DOHH2 (cell line): ENCODE results near the gene LTA.

Experiments
- H3F3A ChIP-seq: fragments of 200-600 bp; sonication (generic), shearing (Covaris generic); 2 replicates; pipeline ENCODE4 v1.6.0; 2016; ENCODE audit warnings: antibody characterized with exemption, mild to moderate bottlenecking; ENCODE audit not compliant: control insufficient read depth, insufficient read depth
- H3K27ac ChIP-seq: fragments of 200-600 bp; sonication (generic); 2 replicates; pipeline ENCODE4 v1.5.1; 2014; ENCODE audit warnings: low read depth, mild to moderate bottlenecking, low read length, moderate library complexity
- H3K27me3 ChIP-seq: fragments of 200-600 bp; sonication (generic); 2 replicates; pipeline ENCODE4 v1.6.1; 2014; ENCODE audit warnings: mild to moderate bottlenecking, low read length, mixed read lengths; ENCODE audit not compliant: control insufficient read depth
- H3K36me3 ChIP-seq: fragments of 200-600 bp; sonication (generic); 2 replicates; pipeline ENCODE4 v1.6.1; 2014; ENCODE audit warnings: mild to moderate bottlenecking, low read length, moderate library complexity, mixed read lengths; ENCODE audit not compliant: control insufficient read depth
- H3K4me1 ChIP-seq: fragments of 200-600 bp; sonication (generic); 2 replicates; pipeline ENCODE4 v1.6.1; 2014; ENCODE audit warnings: mild to moderate bottlenecking, low read length, mixed read lengths; ENCODE audit not compliant: control insufficient read depth
- H3K4me2 ChIP-seq: fragments of 200-600 bp; sonication (generic); 2 replicates; pipeline ENCODE4 v1.6.0; 2014; ENCODE audit warnings: mild to moderate bottlenecking, low read length, moderate library complexity
- H3K4me3 ChIP-seq: fragments of 200-600 bp; sonication (generic); 2 replicates; pipeline ENCODE4 v1.5.1; 2014; ENCODE audit warnings: mild to moderate bottlenecking, low read length, mixed read lengths
- H3K79me2 ChIP-seq: fragments of 200-600 bp; sonication (generic); 2 replicates; pipeline ENCODE4 v1.6.1; 2014; ENCODE audit warnings: mild to moderate bottlenecking, low read length, mixed read lengths; ENCODE audit not compliant: control insufficient read depth
- H3K9me2 ChIP-seq: fragments of 200-600 bp; sonication (generic); replicated peaks from 2 replicates; pipeline ENCODE4 v1.6.1; 2014; ENCODE audit warnings: mild to moderate bottlenecking, low read length, mixed read lengths; ENCODE audit not compliant: control insufficient read depth
- H3K9me3 ChIP-seq: fragments of 200-600 bp; sonication (generic); 2 replicates; pipeline ENCODE4 v1.6.1; 2014; ENCODE audit warnings: antibody characterized with exemption, low read length, mixed read lengths; ENCODE audit not compliant: control insufficient read depth, insufficient read depth
- H4K20me1 ChIP-seq: fragments of 200-600 bp; sonication (generic); 2 replicates; pipeline ENCODE4 v1.6.0; 2014; ENCODE audit warnings: low read depth, mild to moderate bottlenecking, antibody characterized with exemption, low read length, moderate library complexity; ENCODE audit not compliant: control insufficient read depth, insufficient read depth
- EZH2phosphoT487 ChIP-seq: fragments of 200-600 bp; sonication (generic); IDR thresholded peaks from 2 replicates; pipeline ENCODE4 v1.6.1; 2017; ENCODE audit warnings: borderline replicate concordance, mild to moderate bottlenecking, antibody characterized with exemption, low read length, moderate library complexity, mixed read lengths
- TF ChIP-seq, protein P1 (sequence below): fragments of 200-600 bp; sonication (generic); IDR thresholded peaks from one replicate; pipeline ENCODE4 v1.5.1; 2014; ENCODE audit warnings: antibody characterized with exemption, mild to moderate bottlenecking, low read depth, low read length; ENCODE audit not compliant: poor library complexity, severe bottlenecking

The LTA gene

DNA sequence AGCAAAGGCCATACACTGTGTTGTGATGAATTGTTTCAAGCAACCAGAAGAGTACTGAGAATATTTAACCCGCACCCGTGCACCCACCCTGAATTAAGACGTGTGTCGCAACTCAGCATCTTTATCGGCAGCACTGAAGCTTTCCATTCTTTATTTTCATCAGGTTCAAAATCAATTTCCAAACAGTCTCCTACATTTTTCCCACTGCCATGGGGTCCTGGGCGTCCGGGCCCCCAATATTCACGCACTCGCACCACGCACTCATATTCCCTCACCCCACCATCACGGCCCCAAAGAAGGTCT lies 8.3 kb downstream of the LTA start:
- peaks cover 61% of the 10 kb centered on the region for H3K27me3 ChIP-seq
- H4K20me1 ChIP-seq, result no peaks in the 10 kb centered on the region
- no peaks in the 10 kb centered on the region for H3K9me3 ChIP-seq
- no peak overlapping the region for H3K27ac ChIP-seq
- no peaks in the 10 kb centered on the region for H3K36me3 ChIP-seq
- no peaks in the 10 kb centered on the region for H3K9me2 ChIP-seq
- TF ChIP-seq, protein P1, sequence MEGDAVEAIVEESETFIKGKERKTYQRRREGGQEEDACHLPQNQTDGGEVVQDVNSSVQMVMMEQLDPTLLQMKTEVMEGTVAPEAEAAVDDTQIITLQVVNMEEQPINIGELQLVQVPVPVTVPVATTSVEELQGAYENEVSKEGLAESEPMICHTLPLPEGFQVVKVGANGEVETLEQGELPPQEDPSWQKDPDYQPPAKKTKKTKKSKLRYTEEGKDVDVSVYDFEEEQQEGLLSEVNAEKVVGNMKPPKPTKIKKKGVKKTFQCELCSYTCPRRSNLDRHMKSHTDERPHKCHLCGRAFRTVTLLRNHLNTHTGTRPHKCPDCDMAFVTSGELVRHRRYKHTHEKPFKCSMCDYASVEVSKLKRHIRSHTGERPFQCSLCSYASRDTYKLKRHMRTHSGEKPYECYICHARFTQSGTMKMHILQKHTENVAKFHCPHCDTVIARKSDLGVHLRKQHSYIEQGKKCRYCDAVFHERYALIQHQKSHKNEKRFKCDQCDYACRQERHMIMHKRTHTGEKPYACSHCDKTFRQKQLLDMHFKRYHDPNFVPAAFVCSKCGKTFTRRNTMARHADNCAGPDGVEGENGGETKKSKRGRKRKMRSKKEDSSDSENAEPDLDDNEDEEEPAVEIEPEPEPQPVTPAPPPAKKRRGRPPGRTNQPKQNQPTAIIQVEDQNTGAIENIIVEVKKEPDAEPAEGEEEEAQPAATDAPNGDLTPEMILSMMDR, result no peak
- no peak for TF ChIP-seq EZH2phosphoT487
- peak overlapping the region; percentile 92 for H3K4me2 ChIP-seq
- peak overlapping the region; percentile 84 for H3K4me3 ChIP-seq
- peaks cover 62% of the 10 kb centered on the region for H3K4me1 ChIP-seq
- peaks cover 9% of the 10 kb centered on the region for H3F3A ChIP-seq
- H3K79me2 ChIP-seq, result no peaks in the 10 kb centered on the region

DNA sequence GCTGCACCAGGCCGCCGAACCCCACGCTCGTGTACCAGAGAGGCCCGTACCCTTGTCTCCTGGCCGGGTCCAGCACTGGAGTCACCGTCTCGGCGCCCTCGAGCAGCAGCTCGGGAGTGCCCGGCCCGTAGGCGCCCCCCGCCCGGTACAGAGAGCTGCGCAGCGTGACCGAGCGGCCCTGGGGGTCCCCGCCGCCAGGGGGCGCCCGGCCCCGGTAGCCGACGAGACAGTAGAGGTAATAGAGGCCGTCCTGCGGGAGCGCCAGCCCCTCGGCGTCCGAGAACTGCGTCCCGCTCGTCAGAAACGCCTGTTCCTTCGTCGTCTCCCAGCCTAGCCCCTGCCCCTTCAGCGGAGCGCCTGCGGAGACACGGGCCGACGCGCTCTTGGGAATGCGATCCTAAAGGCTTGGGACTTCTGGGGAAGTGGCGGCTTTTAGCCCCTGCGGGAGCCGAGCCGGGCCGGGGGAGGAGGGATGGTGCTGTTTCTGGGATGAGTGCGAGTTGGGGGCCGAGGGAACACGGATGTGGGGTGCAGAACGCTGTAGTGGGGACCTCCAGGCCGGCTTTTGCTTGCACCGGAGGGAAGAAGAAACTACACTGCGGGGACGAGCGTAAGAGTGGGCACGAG lies 8.8 kb downstream of the LTA start:
- Histone ChIP-seq H3K27ac (no peak overlapping the region), H3K4me2 (peak overlapping the region; percentile 92), H3K4me1 (peaks cover 62% of the 10 kb centered on the region), H3K9me3 (no peaks in the 10 kb centered on the region), H3K27me3 (peaks cover 56% of the 10 kb centered on the region), H3F3A (peaks cover 11% of the 10 kb centered on the region), H3K36me3 (no peaks in the 10 kb centered on the region), H4K20me1 (no peaks in the 10 kb centered on the region), H3K4me3 (peak overlapping the region; percentile 84), H3K9me2 (no peaks in the 10 kb centered on the region), H3K79me2 (no peaks in the 10 kb centered on the region)
- TF ChIP-seq EZH2phosphoT487, result peak; percentile 63; the same call in 1 of the 2 replicates
- TF ChIP-seq, protein P1, result peak; percentile 96

DNA sequence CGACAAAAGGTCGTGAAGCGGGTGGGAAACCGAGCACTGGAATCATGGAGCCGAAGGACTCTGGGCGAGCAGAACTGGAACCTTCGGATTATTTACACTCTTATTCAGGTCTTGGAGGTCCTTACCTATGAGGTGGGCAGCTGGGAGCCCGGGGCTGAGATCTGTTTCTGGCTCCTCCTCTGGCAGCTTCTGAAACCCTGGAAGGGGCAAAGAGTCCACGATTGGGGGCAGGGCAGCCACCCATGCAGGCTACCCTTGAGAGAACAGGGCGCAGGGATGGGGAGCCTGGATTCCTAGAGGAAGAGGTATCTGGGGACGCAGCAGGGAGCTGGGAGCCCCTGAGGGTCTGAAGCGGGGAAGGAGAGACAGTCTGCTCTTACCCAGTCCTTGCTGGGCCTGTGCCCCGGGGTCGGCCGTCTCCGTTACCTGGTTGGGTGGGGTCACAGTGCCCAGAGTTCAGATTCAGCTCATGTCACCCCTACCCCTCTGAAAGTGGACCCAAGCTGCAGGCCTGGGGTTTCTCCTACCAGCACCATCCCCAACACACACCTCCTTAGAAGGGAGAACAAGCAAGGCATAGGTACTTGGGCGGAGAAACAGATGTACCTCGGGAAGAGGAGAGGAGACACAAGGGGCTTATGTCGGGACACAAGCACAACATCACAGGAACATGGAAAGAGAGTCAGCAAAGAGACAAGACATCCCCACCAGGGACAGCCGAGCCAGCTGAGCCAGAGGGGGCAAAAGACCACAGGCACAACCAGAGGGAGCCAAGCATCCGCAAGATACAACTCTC lies 9.5 kb downstream of the LTA start:
- peak overlapping the region; percentile 92 for H3K4me2 ChIP-seq
- no peaks in the 10 kb centered on the region for H3K79me2 ChIP-seq
- H3F3A ChIP-seq, result peaks cover 10% of the 10 kb centered on the region
- H3K27me3 ChIP-seq, result peaks cover 49% of the 10 kb centered on the region
- peaks cover 62% of the 10 kb centered on the region for H3K4me1 ChIP-seq
- H4K20me1 ChIP-seq, result no peaks in the 10 kb centered on the region
- TF ChIP-seq EZH2phosphoT487, result no peak
- TF ChIP-seq, protein P1, result no peak
- no peaks in the 10 kb centered on the region for H3K9me2 ChIP-seq
- H3K9me3 ChIP-seq, result no peaks in the 10 kb centered on the region
- H3K36me3 ChIP-seq, result no peaks in the 10 kb centered on the region
- H3K27ac ChIP-seq, result no peak overlapping the region
- H3K4me3 ChIP-seq, result peak overlapping the region; percentile 84
